GM21576 (cell line): ENCODE results near the gene SMYD1.

Source experiments
- ATAC-seq: cut with Tn5 transposase; IDR thresholded peaks from one replicate; pipeline ENCODE4 v1.9.1; 2021; ENCODE audit warnings: mild to moderate bottlenecking, moderate library complexity; ENCODE audit not compliant: unreplicated experiment

Gene SMYD1

DNA sequence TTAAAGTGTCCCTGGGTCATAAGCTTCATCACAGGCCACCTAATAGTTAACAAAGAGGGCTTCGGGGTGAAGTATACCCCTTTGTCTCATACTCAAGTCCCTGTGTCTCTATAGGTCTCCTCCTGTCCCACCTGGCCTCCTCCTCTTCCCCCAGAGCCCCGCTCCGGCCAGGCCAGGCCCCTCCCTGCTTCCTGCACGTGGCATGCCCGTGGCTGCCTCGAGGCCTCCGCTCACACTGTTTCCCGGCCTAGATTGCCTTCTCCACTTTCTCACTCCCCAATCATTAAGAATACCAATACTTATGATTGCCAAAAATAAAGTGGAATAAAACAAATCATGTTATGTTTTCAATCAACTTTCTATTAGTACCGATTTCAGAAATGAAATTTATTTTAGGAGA lies 18.8 kb downstream of the SMYD1 start:
- no peak for ATAC-seq

- no peak for ATAC-seq
Measured at GRCh38 chr2:88087073-88087472, 19.4 kb downstream of the SMYD1 start.

DNA sequence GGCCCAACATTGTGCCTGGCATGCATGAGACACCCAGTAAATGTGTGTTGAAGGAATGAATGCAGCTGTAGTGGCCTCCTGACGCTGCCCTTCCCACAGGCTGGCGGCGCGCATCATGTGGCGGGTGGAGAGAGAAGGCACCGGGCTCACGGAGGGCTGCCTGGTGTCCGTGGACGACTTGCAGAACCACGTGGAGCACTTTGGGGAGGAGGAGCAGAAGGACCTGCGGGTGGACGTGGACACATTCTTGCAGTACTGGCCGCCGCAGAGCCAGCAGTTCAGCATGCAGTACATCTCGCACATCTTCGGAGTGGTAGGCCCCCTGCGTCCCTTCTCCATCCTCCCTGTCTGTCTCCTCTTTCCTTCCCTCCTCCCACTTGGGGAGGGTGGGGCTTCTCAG lies 20.1 kb downstream of the SMYD1 start:
- ATAC-seq: no peak

GRCh38 chr2:88088999-88089398 lies 21.4 kb downstream of the SMYD1 start:
- no peak for ATAC-seq

DNA sequence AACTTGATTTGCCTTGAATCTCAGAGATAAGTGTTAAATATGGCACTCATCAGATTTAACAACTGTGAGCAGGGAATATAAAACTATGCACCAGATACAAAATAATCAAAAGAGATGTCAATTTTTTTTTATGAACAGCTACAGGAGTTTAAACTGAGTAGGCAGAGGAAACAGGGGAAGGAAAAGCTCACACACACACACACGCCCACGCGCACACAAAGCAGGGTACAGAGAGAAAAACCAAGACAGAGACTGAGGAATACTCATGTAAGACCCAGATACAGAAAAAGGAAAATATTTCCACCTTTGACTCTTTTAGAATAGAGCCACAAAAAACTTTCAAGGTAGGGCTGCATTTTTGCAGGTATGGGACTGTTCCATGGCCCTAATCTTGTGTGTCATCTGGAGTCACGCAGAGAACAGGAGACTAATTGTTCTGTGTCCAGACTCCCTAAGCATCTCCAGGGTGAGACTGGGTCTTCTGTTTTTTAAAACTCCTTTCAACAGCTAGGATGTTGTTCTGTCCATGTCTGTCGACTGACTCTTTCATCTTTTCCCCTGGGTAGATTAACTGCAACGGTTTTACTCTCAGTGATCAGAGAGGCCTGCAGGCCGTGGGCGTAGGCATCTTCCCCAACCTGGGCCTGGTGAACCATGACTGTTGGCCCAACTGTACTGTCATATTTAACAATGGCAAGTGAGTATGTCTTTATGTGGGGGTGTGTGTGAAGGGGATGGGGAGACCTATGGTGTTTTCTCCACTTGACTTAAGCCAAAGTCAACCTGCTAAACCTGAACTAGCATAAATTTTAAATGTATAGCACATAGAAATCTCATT lies 23.0 kb downstream of the SMYD1 start:
- ATAC-seq: no peak

DNA sequence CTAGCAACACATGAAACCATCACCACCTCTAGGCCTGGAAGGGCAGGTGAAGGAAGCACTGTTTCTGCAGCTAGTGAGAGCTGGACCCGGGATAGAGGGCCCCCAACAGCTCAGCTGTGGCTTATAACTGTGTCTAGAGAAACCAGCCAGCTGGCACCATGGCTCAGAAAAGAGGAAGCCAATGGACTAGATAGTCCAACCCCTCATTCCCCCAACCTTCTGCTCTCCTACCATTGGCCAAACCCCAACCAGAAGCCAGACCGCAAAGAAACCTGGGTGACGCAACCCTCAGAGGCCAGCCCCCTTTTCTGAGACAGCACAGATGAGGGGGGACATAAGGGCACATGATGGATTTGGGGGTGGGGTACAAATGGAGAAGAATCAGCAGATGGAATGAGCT lies 24.3 kb downstream of the SMYD1 start:
- no peak for ATAC-seq

GRCh38 chr2:88092773-88093172 lies 25.1 kb downstream of the SMYD1 start:
- no peak for ATAC-seq

GRCh38 chr2:88095022-88095421 lies 27.4 kb downstream of the SMYD1 start:
- ATAC-seq: no peak

DNA sequence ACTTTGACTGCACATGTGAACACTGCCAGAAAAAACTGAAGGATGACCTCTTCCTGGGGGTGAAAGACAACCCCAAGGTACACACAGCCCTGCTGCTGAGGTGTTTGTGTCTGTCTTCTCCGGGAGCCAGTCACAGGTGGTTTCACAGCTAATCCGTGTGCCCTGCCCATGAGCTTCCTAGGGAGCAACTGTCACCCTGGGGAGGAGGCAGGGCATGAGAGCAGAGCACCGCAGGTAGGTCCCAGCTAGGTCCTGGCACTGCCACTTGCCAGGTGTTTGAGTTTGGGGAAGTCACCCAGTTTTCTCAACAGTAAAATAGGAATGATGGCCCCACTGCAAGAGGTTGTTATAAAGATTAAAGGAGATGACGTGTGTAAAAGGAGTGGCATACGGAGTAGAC lies 29.1 kb downstream of the SMYD1 start:
- no peak for ATAC-seq

DNA sequence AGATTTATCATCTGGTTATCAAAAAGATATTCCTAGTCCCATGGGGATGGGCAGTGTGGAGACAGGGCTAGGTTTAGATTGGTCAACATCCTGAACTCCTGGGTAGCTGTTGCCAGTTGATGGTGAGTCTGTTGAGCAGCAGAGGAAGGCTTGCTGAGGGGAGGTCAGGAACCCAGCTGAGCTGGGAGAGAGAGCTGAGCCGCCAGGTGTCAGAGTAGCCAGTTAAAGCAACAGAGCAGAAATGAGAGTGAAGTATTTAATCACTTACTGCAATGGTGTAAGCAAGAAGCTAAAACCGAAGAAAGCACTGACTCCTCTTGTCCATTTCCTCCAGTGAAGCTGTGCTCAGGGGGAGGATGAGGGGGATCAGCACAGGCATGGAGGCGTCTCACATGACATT lies 29.6 kb downstream of the SMYD1 start:
- ATAC-seq: no peak

GRCh38 chr2:88097891-88098557 lies 30.4 kb downstream of the SMYD1 start:
- ATAC-seq: no peak

- ATAC-seq: no peak
Measured at GRCh38 chr2:88098558-88098900, 30.9 kb downstream of the SMYD1 start.

- no peak for ATAC-seq
Measured at GRCh38 chr2:88099798-88100488, 32.3 kb downstream of the SMYD1 start.

- no peak for ATAC-seq
Measured at GRCh38 chr2:88100489-88100858, 32.8 kb downstream of the SMYD1 start.

DNA sequence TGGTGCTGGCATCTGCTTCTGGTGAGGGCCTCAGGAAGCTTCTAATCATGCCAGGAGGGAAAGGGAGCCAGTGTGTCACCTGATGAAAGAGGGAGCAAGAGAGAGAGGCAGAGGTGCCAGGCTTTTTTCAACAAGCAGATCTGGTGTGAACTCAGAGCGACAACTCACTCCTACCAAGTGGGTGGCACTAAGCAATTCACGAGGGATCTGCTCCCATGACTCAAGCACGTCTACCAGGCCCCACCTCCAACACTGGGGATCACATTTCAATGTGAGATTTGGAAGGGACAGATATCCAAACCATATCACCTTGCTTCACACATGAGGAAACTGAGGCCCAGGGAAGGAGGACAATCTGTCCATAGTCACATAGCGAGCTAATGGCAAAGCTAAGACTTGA lies 41.2 kb downstream of the SMYD1 start:
- ATAC-seq: no peak

DNA sequence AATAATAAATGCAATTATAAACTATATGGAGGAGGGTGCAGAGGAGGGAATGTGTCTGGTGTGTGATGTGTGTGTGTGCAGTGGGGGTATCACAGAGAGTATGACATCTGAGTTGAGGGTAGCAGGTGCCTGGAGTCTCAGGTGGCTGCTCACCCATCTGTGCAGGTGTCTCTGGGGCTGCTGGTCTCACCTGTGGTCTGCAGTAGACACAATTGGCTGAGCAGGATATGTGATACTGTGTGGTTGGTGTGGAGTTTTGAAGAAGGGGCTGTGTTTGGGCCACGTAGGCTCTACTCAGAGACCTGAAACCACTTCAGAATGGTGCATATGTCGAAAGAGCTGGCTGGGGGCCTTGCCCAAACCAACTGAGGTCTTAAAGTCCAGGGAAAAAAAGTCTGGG lies 43.2 kb downstream of the SMYD1 start:
- ATAC-seq: no peak

GRCh38 chr2:88113069-88113468 lies 45.4 kb downstream of the SMYD1 start:
- ATAC-seq: no peak

DNA sequence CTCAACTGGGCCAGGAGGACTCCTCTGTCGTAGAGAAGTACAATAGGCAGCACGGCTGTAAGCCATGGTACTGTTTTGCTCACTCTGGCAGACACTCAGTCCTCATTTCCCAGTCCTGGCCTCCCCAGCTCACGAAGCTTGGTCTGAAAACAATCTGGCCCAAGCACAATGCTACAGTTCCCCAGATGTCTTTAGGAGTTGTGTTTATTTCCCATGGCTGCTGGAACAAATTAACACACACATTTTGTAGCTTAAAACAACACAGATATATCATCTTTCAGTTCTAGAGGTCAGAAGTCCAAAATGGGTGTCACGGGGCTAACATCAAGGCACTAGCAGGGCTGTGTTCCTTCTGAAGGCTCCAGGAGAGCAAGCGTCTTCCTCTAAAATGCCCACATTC lies 47.3 kb downstream of the SMYD1 start:
- ATAC-seq: no peak

- ATAC-seq: no peak
Measured at GRCh38 chr2:88115825-88116518, 48.3 kb downstream of the SMYD1 start.

- no peak for ATAC-seq
Measured at GRCh38 chr2:88116669-88117432, 49.2 kb downstream of the SMYD1 start.

DNA sequence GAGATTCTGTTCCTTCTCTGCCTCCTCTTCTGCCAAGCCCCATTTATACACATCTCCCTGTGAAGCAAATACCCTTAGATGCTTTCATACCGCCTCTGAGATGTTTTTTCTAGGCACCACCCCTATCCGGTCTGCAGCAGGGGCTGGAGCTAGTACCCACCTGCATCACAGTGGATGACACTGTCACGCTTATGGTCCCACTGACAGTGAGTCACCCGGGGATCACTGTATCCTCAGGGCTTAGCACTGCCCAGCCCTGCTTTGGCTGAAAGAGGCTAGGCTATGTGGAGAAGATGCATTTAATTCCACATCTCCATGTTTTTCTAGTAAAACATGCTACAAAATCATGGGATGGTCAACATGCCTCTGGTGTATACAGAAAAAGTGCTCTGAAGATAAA lies 50.3 kb downstream of the SMYD1 start:
- no peak for ATAC-seq
